HG02588 (cell line): ENCODE results near the gene BNIP1.

Experiments used
- ATAC-seq: cut with Tn5 transposase; IDR thresholded peaks from one replicate; pipeline ENCODE4 v1.9.1; 2021; ENCODE audit warnings: mild to moderate bottlenecking, moderate library complexity; ENCODE audit not compliant: unreplicated experiment

The BNIP1 gene

DNA sequence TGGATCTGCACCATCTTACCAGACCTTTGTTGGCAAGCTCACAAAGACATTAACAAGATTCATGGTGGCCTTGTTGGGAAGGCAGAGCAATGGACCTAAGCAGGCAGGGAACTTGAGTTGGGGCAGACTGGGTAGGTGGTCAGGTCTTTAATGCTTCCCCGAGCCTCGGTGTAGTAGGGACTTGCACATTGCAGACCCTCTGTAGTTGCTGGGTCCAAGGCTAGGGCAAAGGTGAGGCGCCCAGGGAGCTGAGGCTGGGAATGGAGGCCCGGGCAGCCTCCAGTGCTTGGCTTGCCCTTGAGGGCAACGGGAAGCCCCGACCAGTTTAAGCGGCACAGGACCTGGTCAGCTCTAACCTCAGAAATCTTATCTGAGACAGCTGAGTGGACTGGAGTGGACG lies 66.5 kb downstream of the BNIP1 start:
- ATAC-seq, result no peak

DNA sequence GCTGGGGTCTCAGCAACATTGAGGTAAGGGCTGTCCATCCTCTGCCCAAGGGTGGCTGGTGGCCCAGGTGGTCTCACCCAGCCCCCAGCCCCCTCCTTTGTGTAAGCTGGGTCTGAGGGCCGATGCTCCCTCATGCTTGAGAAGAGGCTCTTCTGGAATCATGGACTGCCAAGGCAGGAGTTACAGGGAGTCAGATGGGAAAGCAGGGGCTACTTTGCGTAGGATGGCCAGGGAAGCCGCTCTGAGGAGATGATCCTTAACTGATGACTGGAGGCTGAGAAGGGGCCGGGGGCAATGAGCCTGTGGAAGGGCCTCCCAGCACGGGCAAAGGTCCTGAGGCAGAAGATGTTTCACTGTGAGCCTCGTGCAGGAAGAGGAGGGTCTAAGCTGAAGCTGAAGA lies 67.0 kb downstream of the BNIP1 start:
- ATAC-seq, result no peak

DNA sequence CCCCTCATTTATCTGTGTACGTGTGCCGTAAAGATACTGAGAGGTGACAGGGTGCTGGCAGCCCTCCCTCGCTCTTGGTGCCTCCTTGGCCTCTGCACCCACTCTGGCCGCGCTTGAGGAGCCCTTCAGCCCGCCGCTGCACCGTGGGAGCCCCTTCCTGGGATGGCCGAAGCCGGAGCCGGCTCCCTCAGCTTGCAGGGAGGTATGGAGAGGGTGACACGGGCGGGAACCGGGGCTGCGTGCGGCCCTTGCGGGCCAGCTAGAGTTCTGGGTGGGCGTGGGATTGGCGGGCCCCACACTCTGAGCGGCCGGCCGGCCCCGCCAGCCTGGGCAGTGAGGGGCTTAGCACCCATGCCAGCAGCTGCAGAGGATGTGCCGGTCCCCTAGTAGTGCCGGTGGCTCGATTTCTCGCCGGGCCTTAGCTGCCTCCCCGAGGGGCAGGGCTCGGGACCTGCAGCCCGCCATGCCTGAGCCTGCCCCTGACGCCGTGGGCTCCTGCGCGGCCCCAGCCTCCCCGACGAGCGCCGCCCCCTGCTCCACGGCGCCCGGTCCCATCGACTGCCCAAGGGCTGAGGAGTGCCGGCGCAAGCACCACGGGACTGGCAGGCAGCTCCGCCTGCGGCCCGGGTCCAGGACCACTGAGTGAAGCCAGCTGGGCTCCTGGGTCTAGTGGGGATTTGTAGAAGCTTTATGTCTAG lies 69.1 kb downstream of the BNIP1 start:
- no peak for ATAC-seq
